SW480 (cell line): ENCODE data around the gene TAS2R46.
"Not testable (repeated sequence)": the region's sequence is repeated elsewhere in the genome, so short reads cannot be mapped to it uniquely, and the experiment has no call there.

Source experiments
- DNase-seq: peaks from one replicate; pipeline ENCODE4 v3.0.0-alpha.2; 2016; ENCODE audit warnings: low spot score

The TAS2R46 gene, protein sequence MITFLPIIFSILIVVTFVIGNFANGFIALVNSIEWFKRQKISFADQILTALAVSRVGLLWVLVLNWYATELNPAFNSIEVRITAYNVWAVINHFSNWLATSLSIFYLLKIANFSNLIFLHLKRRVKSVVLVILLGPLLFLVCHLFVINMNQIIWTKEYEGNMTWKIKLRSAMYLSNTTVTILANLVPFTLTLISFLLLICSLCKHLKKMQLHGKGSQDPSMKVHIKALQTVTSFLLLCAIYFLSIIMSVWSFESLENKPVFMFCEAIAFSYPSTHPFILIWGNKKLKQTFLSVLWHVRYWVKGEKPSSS

DNA sequence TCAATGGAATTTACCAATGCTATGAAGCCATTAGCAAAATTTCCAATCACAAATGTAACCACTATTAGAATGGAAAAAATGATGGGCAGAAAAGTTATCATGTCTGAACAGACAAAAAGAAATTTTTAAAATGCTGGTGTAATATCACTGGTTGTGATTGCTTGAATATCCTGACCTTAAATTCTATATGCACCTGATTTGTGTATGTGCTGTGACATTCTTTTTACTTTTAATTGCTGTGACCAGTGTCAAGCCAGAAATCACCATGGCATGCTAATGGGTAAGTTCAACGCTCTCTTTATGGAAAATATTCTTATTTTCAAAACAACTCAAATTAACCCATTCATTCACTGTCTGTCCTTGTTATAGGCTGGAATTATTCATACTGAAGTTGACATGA lies at the start of gene TAS2R46:
Gene TAS2R46, minus strand, starts transcription at position 101 of the 400 bp plus-strand sequence. Its CDS starts 0 bp downstream, at position 101.
- not testable (repeated sequence) for DNase-seq

DNA sequence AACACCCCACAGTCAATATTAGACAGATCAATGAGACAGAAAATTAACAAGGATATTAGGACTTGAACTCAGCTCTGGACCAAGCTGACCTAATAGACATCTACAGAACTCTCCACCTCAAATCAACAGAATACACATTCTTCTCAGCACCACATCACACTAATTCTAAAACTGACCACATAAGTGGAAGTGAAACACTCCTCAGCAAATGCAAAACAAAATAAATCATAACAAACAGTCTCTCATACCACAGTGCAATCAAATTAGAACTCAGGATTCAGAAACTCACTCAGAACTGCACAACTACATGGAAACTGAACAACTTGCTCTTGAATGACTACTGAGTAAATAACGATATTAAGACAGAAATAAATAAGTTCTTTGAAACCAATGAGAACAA lies 49.1 kb upstream of the TAS2R46 start:
- DNase-seq, result not testable (repeated sequence)

DNA sequence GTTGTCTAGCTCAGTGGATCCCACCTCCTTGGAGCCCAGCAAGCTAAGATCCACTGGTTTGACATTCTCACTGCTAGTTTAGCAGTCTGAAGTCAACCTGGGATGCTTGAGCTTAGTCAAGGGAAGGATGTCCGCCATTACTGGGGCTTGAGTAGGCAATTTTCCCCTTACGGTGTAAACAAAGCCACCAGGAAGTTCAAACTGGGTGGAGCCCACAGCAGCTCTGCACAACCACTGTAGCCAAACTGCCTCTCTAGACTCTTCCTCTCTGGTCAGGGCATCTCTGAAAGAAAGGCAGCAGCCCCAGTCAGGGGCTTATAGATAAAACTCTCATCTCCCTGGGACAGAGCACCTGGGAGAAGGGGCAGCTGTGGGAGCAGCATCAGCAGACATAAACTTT lies 46.8 kb upstream of the TAS2R46 start:
- DNase-seq, result no peak

DNA sequence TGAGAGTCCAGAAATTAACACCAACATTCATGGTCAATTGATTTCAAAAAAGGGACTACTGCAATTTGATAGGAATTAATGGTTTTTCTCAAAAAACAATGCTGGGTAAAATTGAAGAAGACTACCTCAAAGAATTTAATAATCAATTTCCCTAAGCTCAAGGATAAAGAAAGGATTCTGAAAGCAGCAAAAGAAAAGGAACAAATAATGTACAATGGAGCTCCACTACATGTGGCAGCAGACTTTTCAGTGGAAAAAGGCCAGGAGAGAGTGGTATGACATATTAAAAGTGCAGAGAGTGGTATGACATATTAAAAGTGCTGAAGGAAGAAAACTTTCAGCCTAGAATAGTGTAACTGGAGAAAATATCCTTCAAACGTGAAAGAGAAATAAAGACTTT lies 45.6 kb upstream of the TAS2R46 start:
- no peak for DNase-seq

DNA sequence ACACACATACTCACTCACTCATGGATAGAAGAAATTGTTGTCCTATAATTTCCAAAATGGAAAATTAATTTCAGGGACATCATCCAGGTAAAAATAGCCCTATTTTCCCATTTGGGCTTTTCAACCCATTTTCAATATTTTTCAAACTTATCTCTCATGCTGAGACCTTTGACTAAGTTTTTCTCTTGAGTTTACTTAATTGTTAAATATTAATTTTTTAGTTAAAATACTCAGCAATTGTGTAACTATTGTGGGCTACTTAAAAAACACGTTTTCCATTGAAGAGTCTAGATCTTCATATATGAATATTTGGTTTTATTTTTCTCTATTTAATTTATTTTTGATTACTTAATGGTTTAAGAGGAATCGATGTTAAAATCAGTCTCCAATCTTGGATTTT lies 44.2 kb upstream of the TAS2R46 start:
- DNase-seq, result no peak

DNA sequence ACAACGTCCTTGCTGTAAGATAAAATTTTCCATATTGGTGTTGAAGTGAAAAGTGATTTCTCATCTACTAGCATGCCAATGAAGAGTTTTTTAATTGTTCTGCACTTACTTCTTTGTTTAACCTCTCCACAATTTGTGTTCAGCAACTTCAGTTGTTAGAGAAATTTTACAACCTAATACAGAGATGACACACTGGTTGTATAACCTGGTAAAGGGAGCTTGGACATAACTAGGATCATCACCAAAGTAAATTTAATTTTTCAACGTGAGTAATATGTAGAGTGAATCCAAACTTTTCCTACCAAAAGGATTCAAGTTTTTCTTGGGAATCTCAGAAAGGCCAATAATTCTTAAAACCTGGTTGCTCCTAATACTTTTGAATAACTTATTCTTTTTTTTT lies 43.5 kb upstream of the TAS2R46 start:
- no peak for DNase-seq

DNA sequence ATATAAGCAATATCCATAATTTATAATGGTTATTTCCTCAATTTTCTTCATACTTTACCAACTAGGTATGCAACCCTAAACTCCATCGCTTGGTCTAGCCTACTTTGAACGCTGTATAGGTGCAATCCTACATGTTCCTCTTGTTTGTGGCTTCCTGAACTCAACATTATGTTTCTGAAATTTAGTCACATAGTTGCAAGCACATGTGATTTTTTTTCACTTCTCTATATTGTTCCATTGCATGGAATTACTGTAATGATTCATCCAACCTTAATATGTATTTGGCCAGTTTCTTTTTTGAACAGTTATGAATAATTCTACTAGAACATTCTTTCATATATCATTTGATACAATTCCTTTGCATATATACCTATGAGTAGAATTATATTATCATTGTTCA lies 32.8 kb upstream of the TAS2R46 start:
- not testable (repeated sequence) for DNase-seq

DNA sequence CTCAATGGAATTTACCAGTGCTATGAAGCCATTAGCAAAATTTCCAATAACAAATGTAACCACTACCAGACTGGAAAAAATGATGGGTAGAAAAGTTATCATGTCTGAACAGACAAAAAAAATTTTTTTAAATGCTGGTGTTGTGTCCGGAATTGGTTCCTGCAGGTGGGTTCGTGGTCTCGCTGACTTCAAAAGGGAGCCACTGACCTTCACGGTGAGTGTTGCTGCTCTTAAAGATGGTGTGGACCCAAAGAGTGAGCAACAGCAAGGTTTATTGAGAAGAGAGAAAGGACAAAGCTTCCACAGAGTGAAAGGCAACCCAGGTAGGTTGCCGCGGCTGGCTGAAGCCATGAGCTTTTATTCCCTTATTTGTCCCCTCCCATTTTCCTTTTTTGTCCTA lies 30.0 kb upstream of the TAS2R46 start, which contains the start of gene TAS2R43:
Gene TAS2R43, minus strand, starts transcription at position 186 of the 400 bp plus-strand sequence. Its CDS starts 84 bp downstream, at position 102.
- DNase-seq, result no peak

DNA sequence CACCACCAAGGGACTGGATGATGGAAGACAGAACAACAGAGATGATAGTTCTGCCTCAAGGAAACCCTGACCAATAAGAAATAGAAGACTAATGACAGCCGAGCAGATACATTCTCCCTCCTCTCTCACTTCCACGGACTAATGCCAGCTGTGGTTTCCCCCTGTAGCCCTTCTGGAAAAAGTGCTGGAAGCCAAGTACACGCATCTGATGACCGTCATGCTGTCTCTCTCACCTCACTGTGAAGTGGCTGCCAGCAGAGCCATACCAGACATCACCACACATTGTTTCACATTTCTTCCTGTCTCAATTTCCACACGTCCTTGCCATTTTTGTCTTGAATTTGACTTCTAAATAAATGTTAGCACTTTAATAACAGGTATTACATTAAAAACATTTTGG lies 27.2 kb upstream of the TAS2R46 start:
- no peak for DNase-seq

DNA sequence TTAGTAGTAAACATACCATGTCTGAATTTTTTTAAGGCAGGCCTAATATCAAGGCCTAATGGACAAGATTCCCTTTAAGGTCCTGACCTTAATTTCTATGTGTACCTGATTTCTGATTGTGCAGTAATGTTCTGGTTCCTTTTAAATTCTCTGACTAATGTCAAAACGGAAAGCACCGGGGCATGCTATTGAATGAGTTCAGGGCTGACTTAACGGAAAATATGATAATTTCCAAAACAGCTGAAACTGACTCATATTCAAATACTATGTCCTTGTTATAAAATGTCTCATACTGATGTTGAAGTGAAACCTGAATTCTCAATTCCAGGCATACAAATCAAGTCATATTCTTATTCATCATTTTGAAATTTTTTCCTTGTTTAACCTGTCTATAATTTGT lies 23.3 kb upstream of the TAS2R46 start:
- DNase-seq, result no peak

DNA sequence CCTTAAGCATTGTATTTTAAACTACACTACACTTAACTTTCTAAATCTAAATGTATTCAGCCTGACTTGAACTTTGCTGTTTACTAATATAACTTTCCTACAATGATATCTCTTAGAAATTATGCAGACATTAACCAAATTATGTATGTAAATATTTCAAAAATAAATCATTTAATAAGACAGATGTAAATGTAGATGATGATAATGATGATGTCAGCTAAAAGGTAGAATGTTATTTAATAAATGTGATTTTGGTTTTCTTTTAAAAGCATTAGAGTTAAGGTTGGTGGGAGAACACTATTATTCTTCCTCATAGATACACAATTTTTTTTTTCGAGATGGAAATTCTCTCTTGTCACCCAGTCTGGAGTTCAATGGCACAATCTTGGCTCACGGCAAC lies 19.9 kb upstream of the TAS2R46 start:
- DNase-seq, result no peak

DNA sequence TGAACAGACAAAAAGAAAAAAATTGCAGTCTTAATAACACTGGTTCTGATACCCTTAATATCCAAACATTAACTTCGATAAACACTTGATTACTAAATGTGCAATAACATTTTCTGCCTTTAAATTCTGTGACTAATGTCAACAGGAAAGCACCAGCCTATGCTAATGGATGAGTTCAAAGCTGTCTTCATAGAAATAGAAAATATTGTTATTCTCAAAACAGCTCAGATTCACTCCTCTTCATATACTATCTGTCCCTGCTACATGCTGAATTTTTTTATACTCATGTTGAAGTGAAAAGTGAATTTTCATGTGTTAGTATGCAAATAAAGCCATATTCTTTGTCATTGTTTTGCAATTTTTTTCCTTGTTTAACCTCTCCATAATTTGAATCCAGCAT lies 16.2 kb upstream of the TAS2R46 start:
- no peak for DNase-seq

DNA sequence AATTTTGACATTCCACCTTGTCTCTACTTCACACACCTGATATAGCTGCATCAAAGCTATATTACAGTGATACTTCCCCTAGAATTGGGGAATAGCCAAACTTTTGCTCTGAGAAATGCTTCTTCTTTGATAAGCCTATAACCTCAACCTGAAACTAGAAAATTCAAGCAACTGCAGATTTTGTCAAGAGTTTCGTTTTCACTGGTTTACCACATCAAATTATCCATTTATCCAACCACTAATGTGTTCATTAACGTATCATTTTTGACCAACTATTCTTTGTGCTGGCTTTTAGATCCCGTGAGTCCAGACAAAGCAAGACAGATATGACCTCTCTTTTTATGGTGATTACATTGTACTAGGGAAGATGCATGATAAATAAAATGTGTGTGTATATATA lies 13.5 kb upstream of the TAS2R46 start:
- no peak for DNase-seq

DNA sequence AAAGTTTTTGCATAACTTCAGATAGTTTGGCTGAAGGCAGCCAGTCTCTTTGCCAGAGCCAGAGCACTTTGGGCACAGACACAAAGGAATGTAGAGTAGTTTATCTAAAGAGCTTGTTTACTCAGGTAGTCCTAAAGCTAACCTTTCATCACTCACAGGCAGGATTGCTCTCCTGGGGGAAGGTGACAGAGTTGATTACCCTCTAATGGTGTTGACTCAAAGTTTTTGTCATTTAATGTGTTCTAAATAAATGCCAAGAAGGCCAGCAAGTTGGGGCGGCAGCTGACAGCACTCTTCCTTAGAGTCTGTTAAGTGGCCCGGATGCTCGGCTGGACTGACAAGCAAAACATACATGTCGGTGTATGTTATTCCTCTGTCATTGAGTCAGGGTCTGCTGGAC lies 9.3 kb upstream of the TAS2R46 start:
- no peak for DNase-seq

DNA sequence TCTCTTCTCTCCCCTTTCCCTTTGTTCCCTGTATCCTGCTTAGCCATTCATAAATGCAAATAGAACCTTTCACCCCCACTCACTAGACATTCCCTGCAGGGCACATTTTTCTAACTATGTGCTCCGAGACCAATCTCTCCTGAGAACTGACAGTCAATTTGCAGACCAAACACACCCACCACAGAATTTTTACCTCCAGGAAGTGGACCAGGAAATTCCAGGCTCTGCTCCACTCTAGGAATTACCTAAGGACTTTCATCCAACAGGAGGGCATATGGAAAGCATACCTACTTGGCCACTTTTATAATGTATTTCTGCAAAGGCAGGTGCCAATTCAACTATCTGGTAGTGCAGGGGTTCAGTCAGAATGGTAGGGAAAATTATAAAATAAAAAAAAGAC lies 8.9 kb upstream of the TAS2R46 start:
- no peak for DNase-seq

DNA sequence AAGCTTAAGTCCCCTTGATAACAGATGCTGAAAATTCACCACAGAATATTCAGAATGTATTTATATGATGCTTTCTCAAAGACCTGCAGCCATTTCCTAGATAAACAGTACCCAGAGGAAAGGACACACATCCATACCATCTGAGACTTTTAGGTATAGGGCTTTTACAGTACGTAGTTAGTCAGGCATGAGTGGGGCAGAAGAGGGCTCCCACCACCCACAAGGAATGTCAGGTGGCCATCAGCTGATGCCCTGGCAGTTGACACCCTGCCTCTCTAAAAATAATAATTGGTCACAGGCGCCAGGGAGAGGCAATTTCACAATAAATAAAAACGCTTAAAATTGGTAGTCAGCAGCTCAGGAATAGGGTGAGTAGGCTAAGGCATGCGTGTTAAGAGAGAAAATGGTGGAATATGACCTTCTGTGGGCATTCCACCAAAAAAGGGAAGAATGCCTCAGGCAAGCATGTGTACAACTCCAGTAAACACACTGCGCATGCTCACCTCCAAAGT lies 7.8 kb upstream of the TAS2R46 start:
- DNase-seq, result no peak

DNA sequence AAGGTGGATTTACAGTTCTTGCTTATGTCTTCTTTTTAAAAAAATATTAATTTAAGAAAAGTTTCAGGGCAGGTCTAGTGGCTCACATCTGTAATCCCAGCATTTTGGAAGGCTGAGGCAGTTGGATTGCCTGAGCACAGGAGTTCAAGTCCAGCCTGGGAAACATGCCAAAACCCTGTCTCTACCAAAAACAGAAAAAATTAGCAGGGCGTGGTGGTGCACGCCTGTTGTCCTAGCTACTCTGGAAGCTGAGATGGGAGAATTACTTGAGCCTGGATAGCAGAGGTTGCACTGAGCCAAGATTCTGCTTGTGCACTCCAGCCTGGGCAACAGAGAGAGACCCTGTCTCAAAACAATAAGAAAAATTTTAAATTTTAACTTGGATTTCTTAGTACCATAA lies 5.4 kb upstream of the TAS2R46 start:
- no peak for DNase-seq

DNA sequence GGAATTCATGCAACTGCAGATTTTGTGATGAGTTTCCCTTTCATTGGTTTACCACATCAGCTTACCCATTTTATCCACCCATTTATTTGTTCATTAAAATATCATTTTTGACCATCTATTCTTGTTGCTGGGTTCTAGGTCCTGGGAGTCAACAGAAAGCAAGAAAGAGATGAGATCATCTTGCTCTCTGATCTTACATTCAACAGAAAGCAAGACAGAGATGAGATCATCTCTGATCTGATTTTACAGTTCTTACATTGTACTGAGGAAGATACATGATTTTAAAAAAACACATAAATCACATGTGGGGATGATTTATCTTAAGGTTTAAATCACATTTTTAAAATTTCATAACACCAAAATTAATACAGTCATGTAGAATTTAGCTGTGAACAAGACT lies 2.3 kb downstream of the TAS2R46 start:
- DNase-seq, result no peak

DNA sequence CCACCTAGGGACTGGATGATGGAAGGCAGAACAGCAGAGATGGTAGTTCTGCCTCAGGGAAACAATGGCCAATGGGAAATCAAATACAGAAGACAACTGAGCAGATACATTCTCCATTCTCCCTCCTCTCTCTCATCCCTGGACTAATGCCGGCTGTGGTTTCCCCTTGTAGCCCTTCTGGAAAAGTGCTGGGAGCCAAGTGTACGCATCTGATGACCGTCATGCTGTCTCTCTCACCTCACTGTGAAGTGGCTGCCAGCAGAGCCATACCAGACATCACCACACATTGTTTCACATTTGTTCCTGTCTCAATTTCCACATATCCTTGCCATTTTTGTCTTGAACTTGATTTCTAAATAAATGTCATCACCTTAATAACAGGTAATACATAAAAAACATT lies 3.1 kb downstream of the TAS2R46 start:
- DNase-seq, result no peak

DNA sequence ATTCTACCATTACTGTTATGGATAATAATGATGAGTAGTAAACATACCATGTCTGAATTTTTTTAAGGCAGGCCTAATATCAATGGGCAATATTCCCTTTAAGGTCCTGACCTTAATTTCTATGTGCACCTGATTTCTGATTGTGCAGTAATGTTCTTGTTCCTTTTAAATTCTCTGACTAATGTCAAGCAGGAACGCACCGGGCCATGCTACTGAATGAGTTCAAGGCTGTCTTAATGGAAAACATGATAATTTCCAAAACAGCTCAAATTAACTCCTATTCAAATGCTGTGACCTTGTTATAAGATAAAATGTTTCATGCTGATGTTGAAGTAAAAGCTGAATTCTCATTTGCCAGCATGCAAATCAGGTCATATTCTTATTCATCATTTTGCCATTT lies 6.8 kb downstream of the TAS2R46 start:
- DNase-seq, result no peak

DNA sequence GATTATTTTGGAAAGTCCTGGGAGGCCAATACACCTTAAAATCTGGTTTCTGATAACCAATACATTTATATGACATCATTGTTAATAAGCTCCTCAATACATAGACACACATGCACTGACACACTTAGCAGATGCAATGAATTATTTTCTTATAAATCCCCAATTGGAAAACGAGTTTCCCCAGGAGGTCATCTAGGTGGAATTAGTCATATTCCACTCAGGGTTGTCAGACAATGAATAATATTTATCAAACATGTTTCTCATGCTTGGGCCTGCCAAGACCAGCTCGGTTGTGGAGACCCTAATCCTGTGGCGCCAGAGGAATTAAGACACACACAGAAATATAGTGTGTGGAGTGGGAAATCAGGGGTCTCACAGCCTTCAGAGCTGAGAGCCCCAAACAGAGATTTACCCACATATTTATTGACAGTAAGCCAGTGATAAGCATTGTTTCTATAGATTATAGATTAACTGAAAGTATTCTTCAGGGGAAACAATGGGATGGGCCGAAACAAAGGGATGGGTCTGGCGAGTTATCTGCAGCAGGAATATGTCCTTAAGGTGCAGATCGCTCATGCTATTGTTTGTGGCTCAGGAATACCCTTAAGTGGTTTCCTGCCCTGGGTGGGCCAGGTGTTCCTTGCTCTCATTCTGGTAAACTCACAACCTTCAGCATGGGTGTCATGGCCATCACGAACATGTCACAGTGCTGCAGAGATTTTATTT lies 12.1 kb downstream of the TAS2R46 start:
- DNase-seq, result not testable (repeated sequence)

DNA sequence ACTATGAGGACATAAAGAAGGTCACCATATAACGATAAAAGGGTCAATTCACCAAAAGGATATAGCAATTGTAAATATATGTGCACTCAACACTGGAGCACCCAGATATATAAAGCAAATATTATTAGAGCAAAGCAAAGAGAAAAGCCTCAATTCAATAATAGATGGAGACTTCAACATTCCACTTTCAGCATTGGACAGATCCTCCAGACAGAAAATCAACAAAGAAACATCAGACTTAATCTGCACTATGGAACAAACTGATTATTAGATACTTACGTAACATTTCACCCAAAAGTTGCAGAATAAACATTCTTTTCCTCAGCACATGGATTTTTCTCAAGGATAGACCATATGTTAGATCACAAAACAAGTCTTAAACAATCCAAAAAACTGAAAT lies 20.7 kb downstream of the TAS2R46 start:
- DNase-seq, result not testable (repeated sequence)

DNA sequence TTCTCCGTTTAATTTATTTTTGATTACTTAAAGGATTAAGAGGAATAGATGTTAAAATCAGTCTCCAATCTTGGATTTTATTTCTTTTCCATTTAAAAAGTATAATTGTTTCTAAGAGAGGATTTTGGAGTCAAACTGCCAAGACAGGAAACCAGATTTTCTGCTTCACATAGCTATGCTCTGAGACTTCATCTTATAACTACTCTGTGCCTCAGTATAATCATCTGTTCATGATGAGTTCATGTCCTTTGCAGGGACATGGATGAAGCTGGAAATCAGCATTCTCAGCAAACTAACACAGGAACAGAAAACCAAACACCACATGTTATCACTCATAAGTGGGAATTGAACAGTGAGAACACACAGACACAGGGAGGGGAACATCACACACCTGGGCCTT lies 21.9 kb downstream of the TAS2R46 start:
- DNase-seq, result no peak
